IPS-15b (cell line): ENCODE measurements around the gene BAG3.
A peak's percentile ranks its signal among the peaks of the same experiment; 100 is the strongest.
"Not testable (repeated sequence)": the region's sequence is repeated elsewhere in the genome, so short reads cannot be mapped to it uniquely, and the experiment has no call there.

Experiments
- H3K27me3 ChIP-seq: one replicate; pipeline ENCODE4 v1.6.1; 2013; ENCODE audit warnings: low read length; ENCODE audit not compliant: control insufficient read depth, insufficient read depth
- H3K36me3 ChIP-seq: one replicate; pipeline ENCODE4 v1.6.1; 2013; ENCODE audit warnings: low read length; ENCODE audit not compliant: control insufficient read depth, insufficient read depth
- H3K4me1 ChIP-seq: one replicate; pipeline ENCODE4 v1.6.1; 2013; ENCODE audit warnings: mild to moderate bottlenecking, low read length; ENCODE audit not compliant: control insufficient read depth, insufficient read depth
- H3K4me3 ChIP-seq: one replicate; pipeline ENCODE4 v1.5.1; 2013; ENCODE audit warnings: low read depth, low read length
- H3K9ac ChIP-seq: one replicate; pipeline ENCODE4 v1.6.1; 2013; ENCODE audit warnings: low read depth, mild to moderate bottlenecking, low read length
- H3K9me3 ChIP-seq: one replicate; pipeline ENCODE4 v1.6.1; 2013; ENCODE audit warnings: mild to moderate bottlenecking, low read length; ENCODE audit not compliant: control insufficient read depth, insufficient read depth

The BAG3 gene

GRCh38 chr10:119706521-119707278, 55.5 kb downstream of the BAG3 start:
- H3K9me3 ChIP-seq = peaks cover 4% of the 10 kb centered on the region
- no peaks in the 10 kb centered on the region for H3K27me3 ChIP-seq
- H3K4me3 ChIP-seq = no peak overlapping the region
- no peaks in the 10 kb centered on the region for H3K36me3 ChIP-seq
- H3K4me1 ChIP-seq = peaks cover 9% of the 10 kb centered on the region
- no peak overlapping the region for H3K9ac ChIP-seq

DNA sequence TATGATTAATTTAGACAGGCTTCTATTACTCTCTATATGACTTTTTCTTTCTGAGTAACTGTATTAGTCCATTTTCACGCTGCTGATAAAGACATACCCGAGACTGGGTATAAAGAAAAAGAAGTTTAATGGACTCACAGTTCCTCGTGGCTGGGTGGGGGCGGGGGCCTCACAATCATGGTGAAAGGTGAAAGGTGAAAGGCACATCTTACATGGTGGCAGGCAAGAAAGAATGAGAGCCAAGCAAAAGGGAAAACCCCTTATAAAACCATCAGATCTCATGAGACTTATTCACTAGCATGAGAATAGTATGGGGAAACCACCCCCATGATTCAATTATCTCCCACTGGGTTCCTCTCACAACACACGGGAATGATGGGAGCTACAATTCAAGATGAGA, 56.2 kb downstream of the BAG3 start:
- not testable (repeated sequence) for H3K4me3 ChIP-seq, H3K27me3 ChIP-seq, H3K4me1 ChIP-seq, H3K36me3 ChIP-seq, H3K9ac ChIP-seq, H3K9me3 ChIP-seq

GRCh38 chr10:119710935-119711334, 59.8 kb downstream of the BAG3 start:
- not testable (repeated sequence) for H3K9ac ChIP-seq, H3K9me3 ChIP-seq, H3K27me3 ChIP-seq, H3K4me3 ChIP-seq, H3K36me3 ChIP-seq, H3K4me1 ChIP-seq

DNA sequence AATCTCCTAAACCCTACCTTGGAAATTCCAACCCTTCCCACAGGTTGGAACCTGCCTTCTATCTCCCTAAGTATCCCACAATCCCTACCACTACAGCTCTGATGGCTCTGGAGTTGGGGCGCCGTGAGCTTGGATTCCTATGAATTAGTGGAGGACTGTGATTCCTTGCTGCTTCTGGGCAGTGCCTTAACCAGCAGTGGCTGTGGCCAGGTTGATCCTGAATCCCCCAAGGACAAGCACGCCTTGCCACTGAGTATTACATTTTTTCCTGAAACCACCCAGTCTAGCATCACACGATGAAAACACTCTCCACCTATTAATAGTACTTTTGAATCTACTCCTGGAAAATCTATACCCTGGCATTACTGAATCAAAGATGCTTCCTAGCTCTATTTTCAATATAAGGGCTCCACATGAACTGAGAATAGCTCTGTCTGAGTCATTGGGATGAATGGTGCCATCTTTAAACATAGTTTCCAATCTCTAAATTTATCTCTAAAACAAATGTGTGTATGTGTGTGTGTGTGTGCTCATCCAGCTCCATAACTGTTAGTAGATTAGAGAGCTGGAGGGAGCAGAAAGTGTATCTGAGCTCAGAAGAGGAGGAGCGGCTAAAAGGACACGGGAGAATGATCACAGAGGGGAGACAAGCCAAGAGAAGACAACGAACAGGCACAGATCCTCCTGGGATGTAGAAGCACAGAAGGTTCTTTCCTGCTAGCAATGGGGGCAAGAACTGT, 62.7 kb downstream of the BAG3 start:
- Histone ChIP-seq H3K4me1 (no peaks in the 10 kb centered on the region), H3K36me3 (no peaks in the 10 kb centered on the region), H3K4me3 (no peak overlapping the region), H3K9ac (no peak overlapping the region), H3K27me3 (no peaks in the 10 kb centered on the region), H3K9me3 (no peaks in the 10 kb centered on the region)

DNA sequence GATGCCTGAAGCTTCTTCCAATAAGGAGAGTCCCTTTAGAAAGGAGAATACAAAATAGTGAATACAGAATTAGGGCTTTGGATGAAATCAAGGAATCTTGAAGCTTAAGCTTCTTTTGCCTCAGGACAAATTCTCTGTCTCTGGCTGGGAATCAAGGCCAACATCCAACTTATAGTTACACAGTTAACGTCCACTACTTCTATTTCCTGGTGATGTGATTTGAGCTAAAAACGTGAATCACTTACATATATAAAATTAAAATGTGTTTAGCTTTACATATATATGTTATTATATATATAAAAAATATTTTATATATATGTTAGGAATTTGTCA, 63.3 kb downstream of the BAG3 start:
- Histone ChIP-seq H3K4me1 (no peaks in the 10 kb centered on the region), H3K27me3 (no peaks in the 10 kb centered on the region), H3K36me3 (no peaks in the 10 kb centered on the region), H3K9ac (no peak overlapping the region), H3K4me3 (no peak overlapping the region), H3K9me3 (no peaks in the 10 kb centered on the region)

- Histone ChIP-seq H3K4me1 (no peaks in the 10 kb centered on the region), H3K36me3 (no peaks in the 10 kb centered on the region), H3K4me3 (no peak overlapping the region), H3K27me3 (no peaks in the 10 kb centered on the region), H3K9me3 (no peaks in the 10 kb centered on the region), H3K9ac (no peak overlapping the region)
Observed at GRCh38 chr10:119715628-119716505, 64.7 kb downstream of the BAG3 start.

DNA sequence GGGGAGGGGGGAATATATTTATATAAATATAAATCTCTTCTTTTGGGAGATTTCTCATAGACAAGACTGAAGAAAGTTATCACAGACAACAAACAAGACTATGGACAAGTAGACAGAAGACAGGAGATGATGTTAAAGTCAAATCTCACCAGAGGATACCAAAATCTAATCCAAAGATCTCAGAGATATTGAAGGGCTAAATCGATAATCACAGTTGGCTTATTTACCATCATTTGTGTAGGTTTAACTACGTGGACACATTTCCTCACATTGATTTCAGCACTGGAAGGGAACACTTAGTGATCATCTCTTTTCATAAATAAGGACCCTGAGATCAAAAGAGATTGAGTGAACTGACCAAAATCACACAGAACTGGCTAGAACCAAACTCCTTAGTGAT, 72.0 kb downstream of the BAG3 start:
- Histone ChIP-seq H3K9me3 (no peaks in the 10 kb centered on the region), H3K27me3 (no peaks in the 10 kb centered on the region), H3K4me3 (no peak overlapping the region), H3K4me1 (peaks cover 5% of the 10 kb centered on the region), H3K9ac (no peak overlapping the region), H3K36me3 (no peaks in the 10 kb centered on the region)

- Histone ChIP-seq H3K4me3 (no peak overlapping the region), H3K9me3 (no peaks in the 10 kb centered on the region), H3K36me3 (no peaks in the 10 kb centered on the region), H3K4me1 (peaks cover 5% of the 10 kb centered on the region), H3K9ac (no peak overlapping the region), H3K27me3 (no peaks in the 10 kb centered on the region)
Observed at GRCh38 chr10:119723624-119724023, 72.4 kb downstream of the BAG3 start.

DNA sequence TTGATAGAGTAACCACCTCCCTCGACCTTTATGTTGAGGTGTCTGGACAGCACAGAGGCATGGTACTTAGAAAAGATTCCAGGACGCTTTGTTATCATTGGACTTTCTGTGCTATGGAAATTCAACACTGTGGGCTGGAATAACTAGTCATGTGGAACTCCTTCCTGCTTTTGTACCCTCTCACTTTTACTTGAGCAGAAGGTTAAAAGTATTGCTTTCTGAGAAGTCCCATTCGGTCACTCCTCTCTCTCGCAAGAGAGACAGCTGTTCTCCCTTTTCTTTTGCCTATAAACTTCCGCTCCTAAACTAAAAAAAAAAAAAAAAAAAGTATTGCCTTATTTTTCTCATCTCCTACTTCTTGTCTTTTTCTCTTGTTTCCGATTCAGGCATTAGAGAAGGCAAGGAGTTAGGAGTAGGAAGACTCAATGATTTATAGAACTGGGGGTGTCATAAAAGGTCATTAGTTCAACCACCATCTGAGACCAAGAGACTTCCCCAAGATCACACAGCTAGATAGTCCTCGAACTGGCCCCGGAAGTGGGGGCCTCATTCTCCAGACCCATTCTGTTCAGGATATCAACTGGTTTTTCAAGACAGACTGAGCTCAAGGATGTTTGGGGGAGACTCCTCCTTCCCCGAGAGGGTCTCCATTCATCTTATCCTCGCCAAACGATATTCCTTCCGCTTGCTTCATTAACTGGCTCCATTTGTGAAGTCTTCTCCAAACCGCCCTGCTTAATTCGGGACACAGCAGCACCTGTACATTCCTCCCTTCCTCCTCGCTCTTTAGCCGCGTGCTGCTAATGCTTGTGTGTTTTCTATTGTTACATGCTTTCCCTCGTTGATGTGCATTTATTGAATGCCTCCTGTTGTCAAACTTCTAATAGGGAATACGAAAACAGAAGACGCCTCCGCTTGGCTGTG, 73.7 kb downstream of the BAG3 start:
- peaks cover 5% of the 10 kb centered on the region for H3K4me1 ChIP-seq
- H3K9ac ChIP-seq = peak overlapping the region; percentile 51
- H3K36me3 ChIP-seq = no peaks in the 10 kb centered on the region
- no peaks in the 10 kb centered on the region for H3K9me3 ChIP-seq
- H3K4me3 ChIP-seq = peak overlapping the region; percentile 44
- no peaks in the 10 kb centered on the region for H3K27me3 ChIP-seq

GRCh38 chr10:119725517-119725827, 74.3 kb downstream of the BAG3 start:
- Histone ChIP-seq H3K27me3 (no peaks in the 10 kb centered on the region), H3K4me1 (peaks cover 5% of the 10 kb centered on the region), H3K9me3 (no peaks in the 10 kb centered on the region), H3K4me3 (peak overlapping the region; percentile 44), H3K9ac (peak overlapping the region; percentile 51), H3K36me3 (no peaks in the 10 kb centered on the region)
